H1 (cell line): ENCODE results near the gene ISOC2. TPM values are rescaled to one million over a fixed set of nuclear protein-coding genes. Genes with fewer than 3 reads are reported as not detected.

Experiments
- BACH1 ChIP-seq: IDR thresholded peaks from 2 replicates; pipeline ENCODE4 v1.6.1; 2012; ENCODE audit warnings: low read length, improper control_type of control experiment
- polyA plus RNA-seq, 7 experiments: library from polyadenylated mRNA; depleted of rRNA in 3 of 7; stranded (reverse) in 5 of 7; unstranded in 2 of 7; fragments of >200 nt in 5 of 7; fragments of 200-250 nt in 2 of 7; gene quantifications; 1 replicate in 5 of 7; 2 replicates in 1 of 7; 4 replicates in 1 of 7; pipeline versions ENCODE4 v1.2.1 to v1.2.3, GENCODE V29; 2011 to 2013; ENCODE audit warnings: missing spikeins in 2 of 7, mixed read lengths in 2 of 7
- total RNA-seq: library from RNA; stranded (reverse); fragmentation: NEBNext Ultra II Directional; extraction: Animal tissue kit (Norgen Biotek cat#: 25700); gene quantifications from 2 replicates; pipeline ENCODE4 v1.2.1, GENCODE V29; 2021

Gene ISOC2
- total and polyA plus RNA-seq, 2 of the 8 experiments (the other 6 are each of a cell fraction or from before 2014, with no cell fraction given): 96.9 to 152 TPM

- TF ChIP-seq BACH1: no peak
These were observed 22.5 kb upstream of the ISOC2 start (continued) for GRCh38 chr19:55483706-55484592.
